GM21360 (cell line): ENCODE data around the gene TSBP1.

Experiments
- ATAC-seq: cut with Tn5 transposase; IDR thresholded peaks from one replicate; pipeline ENCODE4 v1.9.1; 2021; ENCODE audit warnings: mild to moderate bottlenecking, moderate library complexity; ENCODE audit not compliant: unreplicated experiment

TSBP1 gene, protein sequence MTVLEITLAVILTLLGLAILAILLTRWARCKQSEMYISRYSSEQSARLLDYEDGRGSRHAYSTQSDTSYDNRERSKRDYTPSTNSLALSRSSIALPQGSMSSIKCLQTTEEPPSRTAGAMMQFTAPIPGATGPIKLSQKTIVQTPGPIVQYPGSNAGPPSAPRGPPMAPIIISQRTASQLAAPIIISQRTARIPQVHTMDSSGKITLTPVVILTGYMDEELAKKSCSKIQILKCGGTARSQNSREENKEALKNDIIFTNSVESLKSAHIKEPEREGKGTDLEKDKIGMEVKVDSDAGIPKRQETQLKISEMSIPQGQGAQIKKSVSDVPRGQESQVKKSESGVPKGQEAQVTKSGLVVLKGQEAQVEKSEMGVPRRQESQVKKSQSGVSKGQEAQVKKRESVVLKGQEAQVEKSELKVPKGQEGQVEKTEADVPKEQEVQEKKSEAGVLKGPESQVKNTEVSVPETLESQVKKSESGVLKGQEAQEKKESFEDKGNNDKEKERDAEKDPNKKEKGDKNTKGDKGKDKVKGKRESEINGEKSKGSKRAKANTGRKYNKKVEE

GRCh38 chr6:32371803-32372202 lies at the start of gene TSBP1:
Gene TSBP1 (minus strand): TSS chr6:32371903. CDS start chr6:32371706, 197 bp downstream.
- ATAC-seq, result no peak

DNA sequence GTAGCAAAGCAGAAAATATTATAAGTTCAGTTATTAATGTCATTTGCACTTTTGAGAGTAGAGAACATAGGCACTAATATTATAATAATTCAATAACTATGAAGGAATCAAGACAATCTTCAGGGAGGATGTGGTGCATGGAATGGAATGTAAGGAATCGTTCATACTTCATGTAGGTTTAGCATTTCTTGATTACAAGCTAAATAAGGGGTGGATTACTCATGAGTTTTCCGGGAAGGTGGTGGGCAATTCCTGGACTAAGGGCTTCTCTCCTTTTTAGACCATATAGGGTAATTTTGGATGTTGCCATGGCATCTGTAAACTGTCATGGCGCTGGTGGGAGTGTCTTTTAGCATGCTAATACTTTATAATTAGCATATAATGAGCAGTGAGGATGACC lies 44.3 kb upstream of the TSBP1 start:
- no peak for ATAC-seq

DNA sequence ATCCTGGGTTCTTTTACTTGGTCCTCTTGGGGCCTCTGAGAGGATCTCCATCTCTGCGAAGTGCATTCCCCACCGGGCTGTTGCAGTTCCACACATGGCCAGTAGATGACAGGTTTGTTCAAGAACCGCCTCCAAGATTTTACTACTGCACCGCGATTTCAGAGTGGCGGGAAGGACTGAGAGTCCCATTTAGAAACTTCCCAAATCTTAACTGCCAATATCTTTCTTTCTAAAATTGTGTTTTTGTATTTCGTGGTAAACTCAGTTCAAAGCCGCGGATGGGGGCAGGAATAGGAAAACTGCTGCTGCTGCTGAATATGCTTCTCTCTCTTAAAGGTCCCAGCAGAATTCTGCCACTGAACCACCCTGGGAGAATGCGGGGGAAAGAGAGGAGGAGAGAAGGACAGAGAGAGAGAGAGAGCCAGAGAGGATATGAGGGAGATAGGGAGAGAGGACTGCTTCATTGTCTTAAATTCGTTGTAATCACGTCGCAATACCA lies 43.9 kb upstream of the TSBP1 start:
- ATAC-seq, result no peak

GRCh38 chr6:32413427-32414047 lies 41.8 kb upstream of the TSBP1 start:
- no peak for ATAC-seq

DNA sequence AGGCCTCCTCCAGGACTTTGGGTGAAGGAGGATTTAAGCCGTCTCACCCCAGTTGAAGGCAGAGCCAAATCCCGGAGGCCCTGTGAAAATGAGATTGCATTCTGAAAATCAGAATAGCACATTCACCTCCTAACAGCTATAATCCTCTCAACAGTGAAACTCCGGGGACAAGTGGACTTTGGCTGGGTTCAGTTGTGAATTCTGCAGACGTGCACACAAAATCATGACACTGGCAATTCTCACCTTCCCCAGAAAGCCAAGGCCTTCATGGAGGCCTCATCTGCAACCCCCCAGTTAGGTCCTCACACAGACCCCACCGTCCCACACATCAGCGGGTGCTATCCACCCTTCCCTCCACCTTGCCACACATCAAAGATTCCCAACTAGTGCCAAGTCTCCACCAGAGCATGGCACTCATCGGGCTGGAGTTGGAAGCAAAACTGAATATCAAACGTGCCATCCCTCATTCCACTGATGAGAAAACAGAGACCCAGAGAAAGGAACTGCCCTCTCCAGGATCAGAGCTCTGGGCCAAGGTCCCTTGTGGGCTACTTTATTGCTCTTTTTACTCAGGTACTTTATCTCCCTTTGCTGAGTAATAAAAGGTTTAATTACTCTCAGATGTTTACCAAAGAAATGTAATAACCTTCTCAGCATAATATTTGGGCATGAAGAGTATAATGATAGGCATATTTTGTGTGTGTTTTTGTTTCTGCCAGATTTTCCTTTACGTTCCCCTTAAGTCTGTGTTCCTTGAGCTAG lies 40.0 kb upstream of the TSBP1 start:
- no peak for ATAC-seq

DNA sequence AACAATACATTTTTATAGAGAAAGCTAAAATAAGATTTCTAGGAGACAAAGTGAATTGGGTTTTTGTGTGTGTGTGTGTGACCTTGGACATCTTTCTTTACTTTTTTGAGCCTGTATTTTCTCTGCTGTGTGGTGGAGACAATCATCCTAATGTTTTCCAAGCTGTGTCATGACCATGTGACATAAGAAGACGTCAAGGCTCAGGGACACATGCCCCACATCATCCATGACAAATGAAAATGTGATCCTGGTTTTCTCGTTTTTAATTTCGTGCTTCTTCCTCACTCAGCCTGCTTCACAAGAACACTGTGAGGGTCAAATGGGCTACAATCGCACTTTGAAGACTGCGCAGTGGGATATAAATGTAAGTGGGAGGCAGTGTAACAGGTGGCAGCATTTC lies 39.2 kb upstream of the TSBP1 start:
- ATAC-seq, result no peak

- no peak for ATAC-seq
These were observed 35.2 kb upstream of the TSBP1 start, which contains the start of gene BTNL2 for GRCh38 chr6:32406857-32407256. Gene BTNL2 (minus strand): TSS chr6:32407181. CDS start chr6:32407123, 58 bp downstream.

- no peak for ATAC-seq
These were observed 34.5 kb upstream of the TSBP1 start for GRCh38 chr6:32406197-32406596.

GRCh38 chr6:32405656-32406055 lies 34.0 kb upstream of the TSBP1 start:
- ATAC-seq, result no peak

DNA sequence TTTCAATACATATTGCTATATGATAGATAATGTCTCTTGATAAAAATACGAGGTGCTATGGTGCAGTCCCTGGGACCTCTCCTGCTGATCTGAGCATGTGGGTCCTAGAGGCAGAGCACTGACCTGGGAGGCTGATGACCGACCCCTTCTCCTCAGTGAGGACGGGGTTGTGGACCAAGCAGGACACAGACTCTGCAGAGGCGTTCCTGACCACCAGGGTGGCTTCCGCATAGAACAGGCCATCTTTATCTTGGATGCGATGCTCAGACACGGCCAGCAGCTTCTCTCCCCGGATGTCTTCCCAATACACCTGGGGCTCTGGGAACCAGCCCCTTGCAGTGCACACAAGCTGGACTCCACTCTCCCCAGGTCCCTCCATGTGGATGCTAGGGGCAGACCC lies 31.1 kb upstream of the TSBP1 start:
- ATAC-seq, result no peak

GRCh38 chr6:32401284-32401963 lies 29.7 kb upstream of the TSBP1 start:
- ATAC-seq, result no peak

- peak; percentile 67 for ATAC-seq
These were observed 25.7 kb upstream of the TSBP1 start for GRCh38 chr6:32397252-32397920.

- no peak for ATAC-seq
These were observed 24.3 kb upstream of the TSBP1 start for GRCh38 chr6:32396028-32396427.

GRCh38 chr6:32393665-32394420 lies 22.1 kb upstream of the TSBP1 start:
- ATAC-seq, result no peak

DNA sequence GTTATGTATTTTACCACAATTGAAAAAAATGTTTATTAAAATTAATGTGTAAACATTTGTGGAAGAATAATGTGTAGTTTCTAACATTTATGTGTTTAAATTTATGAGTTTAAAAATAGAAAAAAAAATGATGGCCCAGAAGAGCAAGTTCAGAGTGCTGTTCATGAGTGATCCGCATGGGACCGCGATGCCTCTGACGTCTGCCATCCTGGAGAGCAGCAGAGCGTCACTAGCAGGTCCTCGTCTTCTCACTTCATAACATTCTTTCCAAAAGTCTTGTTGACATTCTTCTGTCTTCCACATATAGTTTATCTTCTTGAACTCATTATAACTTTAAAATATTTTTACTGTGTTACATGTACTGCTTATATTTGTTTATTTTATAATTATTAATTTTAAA lies 19.8 kb upstream of the TSBP1 start:
- ATAC-seq, result no peak

GRCh38 chr6:32387589-32388340 lies 16.1 kb upstream of the TSBP1 start:
- ATAC-seq, result no peak

GRCh38 chr6:32386040-32386439 lies 14.3 kb upstream of the TSBP1 start:
- no peak for ATAC-seq

DNA sequence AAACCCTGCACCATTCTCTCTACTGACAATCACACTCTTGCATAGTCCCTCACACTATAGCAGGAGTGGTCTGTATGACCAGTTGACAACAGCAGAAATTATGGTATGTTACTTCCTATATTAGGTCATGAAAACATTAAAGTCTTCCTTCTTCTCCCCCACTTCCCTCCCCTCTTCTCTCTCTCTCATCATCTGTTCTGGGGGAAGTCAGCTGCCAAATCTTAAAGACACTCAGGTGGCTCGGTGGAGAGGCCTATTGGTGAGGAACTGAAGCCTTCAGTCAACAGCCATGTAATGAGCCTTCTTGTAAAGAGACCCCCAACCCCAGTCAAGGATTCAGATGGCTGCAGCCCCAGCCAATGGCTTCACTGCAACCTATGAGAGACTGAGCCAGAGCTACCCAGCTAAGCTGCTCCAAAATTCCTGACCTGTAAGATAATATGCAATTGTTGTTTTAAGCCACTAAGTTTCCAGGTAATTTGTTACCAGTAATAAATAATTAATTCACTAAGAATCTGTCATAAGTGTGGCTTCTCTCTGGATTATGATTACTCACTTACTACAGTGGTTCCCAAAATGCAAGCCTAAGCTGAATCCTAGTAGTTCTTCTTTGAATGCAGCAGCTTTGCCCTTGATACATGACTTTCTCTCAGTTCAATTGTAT lies 11.2 kb upstream of the TSBP1 start:
- no peak for ATAC-seq
